SK-N-SH (cell line): Measurements from ENCODE around the gene ADAMTS17. TPM values are rescaled to one million over a fixed set of nuclear protein-coding genes. Genes with fewer than 3 reads are reported as not detected.

Source experiments
- CTCF ChIA-PET: fragments of 300-600, 350-600 bp; formaldehyde crosslinking; extraction: SDS; loops from one replicate; lab custom pipeline; 2021; lab: Yijun Ruan, JAX
- POLR2A ChIA-PET: fragments of 350-600 bp; sonication (Branson Sonifier 250); formaldehyde crosslinking; extraction: SDS; loops from one replicate; lab custom pipeline; 2020; ENCODE audit warnings: antibody characterized with exemption, inconsistent platforms; lab: Yijun Ruan, JAX
- DNase-seq: peaks from one replicate; pipeline ENCODE4 v3.0.0; 2012
- H2AFZ ChIP-seq: fragments of 200-600 bp; sonication (generic); 2 replicates; pipeline ENCODE4 v1.8.1; 2016; ENCODE audit warnings: antibody characterized with exemption, mild to moderate bottlenecking, low read depth
- H3F3A ChIP-seq: fragments of 200-600 bp; sonication (generic); replicated peaks from 2 replicates; pipeline ENCODE3; 2016; ENCODE audit warnings: antibody characterized with exemption, mild to moderate bottlenecking; ENCODE audit not compliant: insufficient read depth
- H3K27ac ChIP-seq, 2 experiments: fragments of 200-500 bp in 1 of 2; fragments of 200-600 bp in 1 of 2; sonication (Bioruptor generic) in 1 of 2; sonication (generic), shearing (Covaris generic) in 1 of 2; 2 replicates each; pipeline versions ENCODE4 v1.5.1 to v1.6.1; 2014 to 2016; ENCODE audit warnings: low read depth in 2 of 2, inconsistent platforms in 1 of 2, low read length in 1 of 2, mild to moderate bottlenecking in 1 of 2, mixed read lengths in 1 of 2
- H3K27me3 ChIP-seq: fragments of 200-600 bp; sonication (generic), shearing (Covaris generic); 2 replicates; pipeline ENCODE4 v1.6.1; 2016; ENCODE audit warnings: mixed run types; ENCODE audit not compliant: insufficient read depth
- H3K36me3 ChIP-seq, 2 experiments: fragments of 200-500 bp in 1 of 2; fragments of 200-600 bp in 1 of 2; sonication (Bioruptor generic) in 1 of 2; sonication (generic) in 1 of 2; replicated peaks in 1 of 2; 2 replicates each; pipeline versions ENCODE3 to v1.5.1; 2014 to 2016; ENCODE audit warnings: low read length in 1 of 2, mild to moderate bottlenecking in 1 of 2; ENCODE audit not compliant: insufficient read depth in 2 of 2, control insufficient read depth in 1 of 2
- H3K4me1 ChIP-seq, 2 experiments: fragments of 200-500 bp in 1 of 2; fragments of 200-600 bp in 1 of 2; sonication (Bioruptor generic) in 1 of 2; sonication (generic), shearing (Covaris generic) in 1 of 2; 2 replicates each; pipeline versions ENCODE4 v1.5.1 to v1.6.1; 2014 to 2016; ENCODE audit warnings: low read depth in 1 of 2, low read length in 1 of 2, mixed run types in 1 of 2; ENCODE audit not compliant: insufficient read depth in 2 of 2, control insufficient read depth in 1 of 2
- H3K4me2 ChIP-seq: fragments of 200-600 bp; sonication (generic), shearing (Covaris generic); 2 replicates; pipeline ENCODE4 v1.6.1; 2017; ENCODE audit warnings: mixed run types
- H3K4me3 ChIP-seq, 2 experiments: fragments of 200-500 bp in 1 of 2; fragments of 200-600 bp in 1 of 2; sonication (Bioruptor generic) in 1 of 2; sonication (generic), shearing (Covaris generic) in 1 of 2; 2 replicates each; pipeline versions ENCODE4 v1.5.1 to v1.8.1; 2014 to 2016; ENCODE audit warnings: low read depth in 2 of 2, inconsistent platforms in 1 of 2, low read length in 1 of 2, mild to moderate bottlenecking in 1 of 2, mixed read lengths in 1 of 2, moderate library complexity in 1 of 2
- H3K79me2 ChIP-seq: fragments of 200-600 bp; sonication (generic); 2 replicates; pipeline ENCODE4 v1.8.1; 2017; ENCODE audit warnings: mild to moderate bottlenecking; ENCODE audit not compliant: insufficient read depth
- H3K9ac ChIP-seq: fragments of 200-600 bp; sonication (generic); 2 replicates; pipeline ENCODE4 v1.6.1; 2017; ENCODE audit warnings: mixed run types
- H3K9me2 ChIP-seq: fragments of 200-600 bp; sonication (generic); 2 replicates; pipeline ENCODE4 v1.6.1; 2017; ENCODE audit warnings: mixed run types
- H3K9me3 ChIP-seq: fragments of 200-600 bp; sonication (generic); 2 replicates; pipeline ENCODE4 v1.6.1; 2017; ENCODE audit warnings: mixed run types, mild to moderate bottlenecking, moderate library complexity
- H4K20me1 ChIP-seq: fragments of 200-600 bp; sonication (generic); 2 replicates; pipeline ENCODE4 v1.6.1; 2017; ENCODE audit warnings: mild to moderate bottlenecking, mixed run types; ENCODE audit not compliant: insufficient read depth
- ELF1 ChIP-seq: IDR thresholded peaks from 2 replicates; pipeline ENCODE4 v1.4.0; 2012
- EP300 ChIP-seq, 2 experiments: IDR thresholded peaks; 2 replicates each; pipeline versions ENCODE4 v1.4.0 to v1.6.1; 2012; ENCODE audit warnings: borderline replicate concordance in 1 of 2, low read depth in 1 of 2, low read length in 1 of 2
- EZH2phosphoT487 ChIP-seq: fragments of 200-600 bp; sonication (generic); IDR thresholded peaks from 2 replicates; pipeline ENCODE4 v1.6.1; 2017; ENCODE audit warnings: low read depth, mixed run types, mild to moderate bottlenecking, antibody characterized with exemption, moderate library complexity, borderline replicate concordance
- FOXJ3 ChIP-seq: sonication (generic); formaldehyde crosslinking; IDR thresholded peaks from 2 replicates; pipeline ENCODE4 v1.5.1; 2020; ENCODE audit warnings: mild to moderate bottlenecking, missing genetic modification reagents
- JUND ChIP-seq: IDR thresholded peaks from 2 replicates; pipeline ENCODE4 v1.4.0; 2012
- MEF2A ChIP-seq: IDR thresholded peaks from 2 replicates; pipeline ENCODE4 v1.4.0; 2012; ENCODE audit warnings: low read depth, borderline replicate concordance
- MXI1 ChIP-seq: IDR thresholded peaks from 2 replicates; pipeline ENCODE4 v1.6.1; 2012; ENCODE audit warnings: mild to moderate bottlenecking, low read depth, low read length, improper control_type of control experiment
- NFIC ChIP-seq: IDR thresholded peaks from 2 replicates; pipeline ENCODE4 v1.4.0; 2012; ENCODE audit warnings: borderline replicate concordance
- NRF1 ChIP-seq: IDR thresholded peaks from 2 replicates; pipeline ENCODE4 v1.6.1; 2012; ENCODE audit warnings: low read depth, mild to moderate bottlenecking, low read length
- PBX3 ChIP-seq: IDR thresholded peaks from 2 replicates; pipeline ENCODE4; 2012
- RCOR1 ChIP-seq: fragments of 150-350 bp; IDR thresholded peaks from 2 replicates; pipeline ENCODE4 v1.6.1; 2017; ENCODE audit warnings: antibody characterized with exemption, low read length
- REST ChIP-seq: IDR thresholded peaks from 2 replicates; pipeline ENCODE4 v1.6.1; 2012; ENCODE audit warnings: mild to moderate bottlenecking, low read depth, low read length, moderate library complexity
- RXRA ChIP-seq: IDR thresholded peaks from 2 replicates; pipeline ENCODE4 v1.4.0; 2012; ENCODE audit warnings: low read depth, mild to moderate bottlenecking, borderline replicate concordance
- SMC3 ChIP-seq: IDR thresholded peaks from 2 replicates; pipeline ENCODE4 v1.6.1; 2012; ENCODE audit warnings: low read depth, low read length, improper control_type of control experiment
- TAF1 ChIP-seq: IDR thresholded peaks from 2 replicates; pipeline ENCODE4 v1.6.1; 2012; ENCODE audit warnings: low read depth, mild to moderate bottlenecking, low read length, moderate library complexity, borderline replicate concordance
- TEAD4 ChIP-seq: IDR thresholded peaks from 2 replicates; pipeline ENCODE4 v1.4.0; 2012; ENCODE audit warnings: mild to moderate bottlenecking, borderline replicate concordance; ENCODE audit not compliant: insufficient read depth
- USF1 ChIP-seq: IDR thresholded peaks from 2 replicates; pipeline ENCODE4 v1.4.0; 2012; ENCODE audit warnings: low read depth, borderline replicate concordance
- USF2 ChIP-seq: fragments of 150-350 bp; IDR thresholded peaks from 2 replicates; pipeline ENCODE4 v1.6.1; 2017; ENCODE audit warnings: antibody characterized with exemption, low read length, low read depth, borderline replicate concordance
- WGBS: methylation state at CpG from one replicate; pipeline ENCODE4 v1.1.6; 2017; ENCODE audit warnings: low lambda C conversion rate; 5-methylcytosine and 5-hydroxymethylcytosine counted together
- polyA plus RNA-seq, 3 experiments: library from polyadenylated mRNA; depleted of rRNA; stranded (reverse); fragments of >200 nt; gene quantifications; 2 replicates each; pipeline ENCODE4 v1.2.3, GENCODE V29; 2012

The ADAMTS17 gene
- polyA plus RNA-seq, 1 of the 3 experiments (the other 2 are of a cell fraction): not detected

- no peak overlapping the region for H3K27ac ChIP-seq
- H3K9me2 ChIP-seq: no peaks in the 10 kb centered on the region
- no peaks in the 10 kb centered on the region for H3K36me3 ChIP-seq
- no peaks in the 10 kb centered on the region for H3K9me3 ChIP-seq
- no peak for DNase-seq
- H2AFZ ChIP-seq: no peak overlapping the region
- ChIA-PET CTCF (interaction anchor here (15.3 kb wide), 1 partner anchor 38 kb away, joined by 184 read pairs; no protein-coding TSS in a partner anchor), POLR2A (no interaction called here)
- no peaks in the 10 kb centered on the region for H3K79me2 ChIP-seq
- no peaks in the 10 kb centered on the region for H3K27me3 ChIP-seq
- H3K4me1 ChIP-seq: no peaks in the 10 kb centered on the region
- H3K9ac ChIP-seq: no peak overlapping the region
- H3K4me2 ChIP-seq: no peak overlapping the region
- no peak overlapping the region for H3K4me3 ChIP-seq
- no peaks in the 10 kb centered on the region for H4K20me1 ChIP-seq
- no peak for TF ChIP-seq JUND
- TF ChIP-seq RCOR1: no peak
- TF ChIP-seq RXRA: no peak
- no peak for TF ChIP-seq MEF2A
- TF ChIP-seq PBX3: no peak
- no peak for TF ChIP-seq USF1
- TF ChIP-seq TAF1: no peak
- TF ChIP-seq MXI1: no peak
- 4% methylated on average over 3 of the region's 3 CpGs for WGBS
- no peaks in the 10 kb centered on the region for H3F3A ChIP-seq
These were observed 43.7 kb upstream of the ADAMTS17 start for GRCh38 chr15:100385300-100386050.

- no peaks in the 10 kb centered on the region for H4K20me1 ChIP-seq
- no peaks in the 10 kb centered on the region for H3K9me3 ChIP-seq
- no peak overlapping the region for H3K27ac ChIP-seq
- no peaks in the 10 kb centered on the region for H3K36me3 ChIP-seq
- no peaks in the 10 kb centered on the region for H3K9me2 ChIP-seq
- H3F3A ChIP-seq: no peaks in the 10 kb centered on the region
- no peaks in the 10 kb centered on the region for H3K27me3 ChIP-seq
- no peak overlapping the region for H3K4me2 ChIP-seq
- POLR2A ChIA-PET: no interaction called here
- H2AFZ ChIP-seq: no peak overlapping the region
- no peak for DNase-seq
- no peak overlapping the region for H3K4me3 ChIP-seq
- no peaks in the 10 kb centered on the region for H3K4me1 ChIP-seq
- H3K79me2 ChIP-seq: no peaks in the 10 kb centered on the region
- H3K9ac ChIP-seq: no peak overlapping the region
- WGBS: 40% methylated on average over 3 of the region's 10 CpGs
- CTCF ChIA-PET: interaction anchor here (0.6 to 15.3 kb wide), 20 partner anchors 9 to 624 kb away, joined by 3 to 184 read pairs (median 4); partner anchors contain the start of gene ADAMTS17
- no peak for TF ChIP-seq REST
- TF ChIP-seq ELF1: no peak
- TF ChIP-seq USF1: no peak
- no peak for TF ChIP-seq SMC3
- TF ChIP-seq EZH2phosphoT487: no peak
- TF ChIP-seq EP300 (IDR thresholded peaks at IDR 0.05; ENCODE audit: borderline replicate concordance in 1 of 2, low read depth in 1 of 2, low read length in 1 of 2): no peak
- no peak for TF ChIP-seq JUND
- no peak for TF ChIP-seq RXRA
- TF ChIP-seq MXI1: no peak
- TF ChIP-seq PBX3: no peak
- TF ChIP-seq NRF1: no peak
- TF ChIP-seq TEAD4: no peak
- no peak for TF ChIP-seq NFIC
- TF ChIP-seq USF2: no peak
- TF ChIP-seq FOXJ3 (CRISPR knock-in tag): no peak
These were observed 42.3 kb upstream of the ADAMTS17 start for GRCh38 chr15:100384108-100384410.
